WTC11 (cell line): ENCODE measurements around the gene ANGEL1. TPM values are rescaled to one million over a fixed set of nuclear protein-coding genes. Genes with fewer than 3 reads are reported as not detected.
A peak's percentile ranks its signal among the peaks of the same experiment; 100 is the strongest.

Experiments used
- ATAC-seq: fragments of 200-7000 bp; cut with Tn5 transposase; 2 replicates; pipeline ENCODE4 v1.10.0; 2021; ENCODE audit warnings: mild to moderate bottlenecking, moderate library complexity
- CTCF ChIA-PET: fragments of 300-600 bp; sonication (Branson Sonifier 250); formaldehyde crosslinking; loops from one replicate; lab custom pipeline; 2021; ENCODE audit warnings: antibody characterized with exemption; lab: Charles Lee
- POLR2A ChIA-PET: fragments of 350-600 bp; sonication (Branson Sonifier 250); formaldehyde crosslinking; loops from one replicate; lab custom pipeline; 2021; ENCODE audit warnings: antibody characterized with exemption; lab: Charles Lee
- DNase-seq: peaks from one replicate; pipeline ENCODE4 v3.0.0; 2021; ENCODE audit warnings: low spot score
- H3K27ac Mint-ChIP-seq: 2 replicates; pipeline ENCODE4 v1.8.0; 2021; ENCODE audit warnings: mixed read lengths
- H3K27me3 Mint-ChIP-seq: 2 replicates; pipeline ENCODE4 v1.8.0; 2021; ENCODE audit warnings: low read depth, mild to moderate bottlenecking, moderate library complexity, mixed read lengths
- H3K36me3 Mint-ChIP-seq: 2 replicates; pipeline ENCODE4 v1.8.0; 2021; ENCODE audit warnings: mixed read lengths
- H3K4me1 Mint-ChIP-seq: 2 replicates; pipeline ENCODE4 v1.8.0; 2022; ENCODE audit warnings: mixed read lengths
- H3K4me3 Mint-ChIP-seq: 2 replicates; pipeline ENCODE4 v1.8.0; 2021; ENCODE audit warnings: mild to moderate bottlenecking, moderate library complexity, mixed read lengths
- H3K9me3 Mint-ChIP-seq: 2 replicates; pipeline ENCODE4 v1.8.0; 2021; ENCODE audit warnings: mixed read lengths
- AR ChIP-seq: fragments of 250-450 bp; sonication (Bioruptor Pico); IDR thresholded peaks from 2 replicates; pipeline ENCODE4 v1.9.0; 2021; ENCODE audit warnings: mild to moderate bottlenecking
- ARID4B ChIP-seq: sonication (generic); formaldehyde crosslinking; IDR thresholded peaks from 2 replicates; pipeline ENCODE4 v1.8.0; 2023; ENCODE audit warnings: missing genetic modification reagents, mild to moderate bottlenecking, borderline replicate concordance
- ATF1 ChIP-seq: sonication (generic); formaldehyde crosslinking; IDR thresholded peaks from 2 replicates; pipeline ENCODE4 v1.8.1; 2023; ENCODE audit warnings: mild to moderate bottlenecking, moderate library complexity, missing genetic modification reagents
- ATF2 ChIP-seq: sonication (generic); formaldehyde crosslinking; IDR thresholded peaks from 2 replicates; pipeline ENCODE4 v1.8.1; 2022; ENCODE audit warnings: low read depth, missing genetic modification reagents, borderline replicate concordance
- ATF3 ChIP-seq: sonication (generic); formaldehyde crosslinking; conservative IDR thresholded peaks from 2 replicates; pipeline ENCODE4 v1.8.1; 2022; ENCODE audit warnings: mild to moderate bottlenecking, missing genetic modification reagents
- CBFB ChIP-seq: sonication (generic); formaldehyde crosslinking; IDR thresholded peaks from 2 replicates; pipeline ENCODE4 v1.8.1; 2022; ENCODE audit warnings: mild to moderate bottlenecking, low read depth, missing genetic modification reagents
- CREM ChIP-seq: sonication (generic); formaldehyde crosslinking; IDR thresholded peaks from 2 replicates; pipeline ENCODE4 v1.8.1; 2022; ENCODE audit warnings: mild to moderate bottlenecking, missing genetic modification reagents, moderate library complexity
- E2F5 ChIP-seq: sonication (generic); formaldehyde crosslinking; IDR thresholded peaks from 2 replicates; pipeline ENCODE4 v1.8.1; 2022; ENCODE audit warnings: mild to moderate bottlenecking, moderate library complexity, missing genetic modification reagents
- FOXP1 ChIP-seq: sonication (generic); formaldehyde crosslinking; IDR thresholded peaks from 2 replicates; pipeline ENCODE4 v1.8.0; 2022; ENCODE audit warnings: missing genetic modification reagents, mild to moderate bottlenecking, moderate library complexity, borderline replicate concordance
- GABPB1 ChIP-seq: sonication (generic); formaldehyde crosslinking; IDR thresholded peaks from 2 replicates; pipeline ENCODE4 v1.8.1; 2023; ENCODE audit warnings: mild to moderate bottlenecking, missing genetic modification reagents
- HMGXB4 ChIP-seq: sonication (generic); formaldehyde crosslinking; IDR thresholded peaks from 2 replicates; pipeline ENCODE4 v1.8.1; 2023; ENCODE audit warnings: mild to moderate bottlenecking, moderate library complexity, missing genetic modification reagents
- IRF1 ChIP-seq: sonication (generic); formaldehyde crosslinking; IDR thresholded peaks from 2 replicates; pipeline ENCODE4 v1.8.0; 2023; ENCODE audit warnings: missing genetic modification reagents
- MAX ChIP-seq: sonication (generic); formaldehyde crosslinking; IDR thresholded peaks from 2 replicates; pipeline ENCODE4 v1.8.0; 2022; ENCODE audit warnings: mild to moderate bottlenecking, missing genetic modification reagents
- NR3C1 ChIP-seq: sonication (generic); formaldehyde crosslinking; conservative IDR thresholded peaks from 2 replicates; pipeline ENCODE4 v1.8.1; 2023; ENCODE audit warnings: low read depth, mild to moderate bottlenecking, missing genetic modification reagents
- PRRX2 ChIP-seq: fragments of 250-450 bp; sonication (Bioruptor Pico); IDR thresholded peaks from 2 replicates; pipeline ENCODE4 v1.8.0; 2021; ENCODE audit warnings: mild to moderate bottlenecking
- SP1 ChIP-seq: sonication (generic); formaldehyde crosslinking; conservative IDR thresholded peaks from 2 replicates; pipeline ENCODE4 v1.8.1; 2022; ENCODE audit warnings: missing genetic modification reagents
- USF2 ChIP-seq: sonication (generic); formaldehyde crosslinking; IDR thresholded peaks from 2 replicates; pipeline ENCODE4 v1.8.1; 2023; ENCODE audit warnings: mild to moderate bottlenecking, missing genetic modification reagents, moderate library complexity
- ZBTB21 ChIP-seq: sonication (generic); formaldehyde crosslinking; IDR thresholded peaks from 2 replicates; pipeline ENCODE4 v1.8.1; 2023; ENCODE audit warnings: mild to moderate bottlenecking, missing genetic modification reagents, borderline replicate concordance
- ZMAT4 ChIP-seq: fragments of 250-450 bp; sonication (Bioruptor Pico); IDR thresholded peaks from 2 replicates; pipeline ENCODE4 v1.9.0; 2021; ENCODE audit warnings: mild to moderate bottlenecking
- ZNF121 ChIP-seq: sonication (generic); formaldehyde crosslinking; IDR thresholded peaks from 2 replicates; pipeline ENCODE4 v1.8.0; 2023; ENCODE audit warnings: missing genetic modification reagents
- ZNF416 ChIP-seq: fragments of 250-450 bp; sonication (Bioruptor Pico); IDR thresholded peaks from 2 replicates; pipeline ENCODE4 v1.9.0; 2021; ENCODE audit warnings: mild to moderate bottlenecking, inconsistent platforms
- total RNA-seq: library from RNA; stranded (reverse); gene quantifications from 3 replicates; pipeline ENCODE4 v1.2.3, GENCODE V29; 2021

The ANGEL1 gene
- total RNA-seq, 1 experiment from 2014 or later, result 29.7 TPM

- peak; percentile 80 for ATAC-seq
- H3K4me1 Mint-ChIP-seq, result peaks cover 15% of the 10 kb centered on the region
- no peaks in the 10 kb centered on the region for H3K36me3 Mint-ChIP-seq
- ChIA-PET POLR2A (no interaction called here), CTCF (interaction anchor here (1.1 to 1.5 kb wide), 5 partner anchors 9 to 114 kb away, joined by 3 to 9 read pairs (median 4); no protein-coding TSS in a partner anchor)
- DNase-seq, result peak; percentile 59
- H3K4me3 Mint-ChIP-seq, result peak within 1 kb of the TSS; percentile 80
- no peaks in the 10 kb centered on the region for H3K9me3 Mint-ChIP-seq
- peaks cover 80% of the 10 kb centered on the region for H3K27me3 Mint-ChIP-seq
- no peak within 1 kb of the TSS for H3K27ac Mint-ChIP-seq
- TF ChIP-seq GABPB1 (no peak), CBFB (CRISPR knock-in tag) (no peak), E2F5 (CRISPR knock-in tag) (peak; percentile 62), ZNF416 (CRISPR knock-in tag) (no peak), NR3C1 (CRISPR knock-in tag) (no peak), ARID4B (peak; percentile 17; the same call in 1 of the 2 replicates), CREM (CRISPR knock-in tag) (peak; percentile 73), ATF2 (CRISPR knock-in tag) (no peak), PRRX2 (no peak), IRF1 (CRISPR knock-in tag) (no peak), FOXP1 (peak; percentile 60), ATF1 (CRISPR knock-in tag) (peak; percentile 66; the same call in 1 of the 2 replicates), ZMAT4 (CRISPR knock-in tag) (no peak), AR (CRISPR knock-in tag) (no peak), USF2 (CRISPR knock-in tag) (0 out of 2 replicates have a peak, but pooled peaks have one; percentile 8), SP1 (CRISPR knock-in tag) (peak; percentile 28), ATF3 (no peak), ZBTB21 (CRISPR knock-in tag) (0 out of 2 replicates have a peak, but pooled peaks have one; percentile 0), MAX (no peak; the same call in 1 of the 2 replicates), ZNF121 (CRISPR knock-in tag) (no peak), HMGXB4 (CRISPR knock-in tag) (peak; percentile 31; the same call in 1 of the 2 replicates)
Measured at GRCh38 chr14:76761136-76761959, 51.3 kb downstream of the ANGEL1 start, which contains the start of gene VASH1. VASH1 (plus strand) TSS chr14:76761468; CDS start chr14:76762822, 1,354 bp downstream.
